ENCODE data around the gene ACOXL.
A peak's percentile ranks its signal among the peaks of the same experiment; 100 is the strongest.

The ACOXL gene

DNA sequence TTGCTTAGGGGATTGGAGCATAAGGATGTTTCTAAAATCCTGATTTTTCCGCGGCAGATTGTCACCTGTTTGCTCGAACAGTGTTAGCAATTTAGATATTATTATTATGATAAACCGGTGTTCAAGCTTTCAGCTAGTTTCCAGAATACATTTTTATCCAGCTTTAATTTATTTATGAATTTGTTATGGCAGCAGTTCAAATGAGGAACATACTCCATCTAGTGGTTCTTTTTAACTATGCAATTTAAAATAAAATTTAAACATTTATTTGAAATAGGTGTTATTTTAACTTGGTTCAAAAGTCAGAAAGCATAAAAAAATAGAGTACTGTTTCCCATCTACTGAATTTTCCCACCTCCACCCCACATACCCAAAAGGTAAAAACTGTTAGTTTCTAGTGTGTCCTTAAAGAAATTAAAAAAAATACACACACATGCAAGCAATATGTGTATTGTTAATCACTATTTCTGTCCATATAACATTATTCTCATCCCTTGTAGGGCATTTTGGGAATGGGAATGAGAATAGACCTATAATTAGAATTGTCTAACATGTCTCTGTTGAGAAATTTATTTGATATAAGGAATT is 23.2 kb downstream of the ACOXL start:
- DNase-seq (ENCODE audit: low read depth), result no peak

DNA sequence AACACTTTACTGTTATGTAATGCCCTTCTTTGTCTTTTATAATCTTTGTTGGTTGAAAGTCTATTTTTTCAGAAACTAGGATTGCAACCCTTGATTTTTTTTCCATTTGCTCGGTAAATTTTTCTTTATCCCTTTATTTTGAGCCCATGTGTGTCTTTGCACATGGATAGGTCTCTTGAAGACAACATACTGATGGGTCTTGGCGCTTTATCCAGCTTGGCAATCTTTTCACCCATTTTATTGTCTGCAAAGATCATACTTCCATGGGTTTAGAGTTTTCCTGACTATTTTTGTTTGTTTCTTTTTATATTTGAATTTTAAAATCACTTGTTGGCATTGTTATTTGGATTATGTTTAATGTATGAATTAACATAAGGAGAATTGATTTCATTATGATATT is 27.0 kb downstream of the ACOXL start:
- no peak for DNase-seq (ENCODE audit: low read depth)

DNA sequence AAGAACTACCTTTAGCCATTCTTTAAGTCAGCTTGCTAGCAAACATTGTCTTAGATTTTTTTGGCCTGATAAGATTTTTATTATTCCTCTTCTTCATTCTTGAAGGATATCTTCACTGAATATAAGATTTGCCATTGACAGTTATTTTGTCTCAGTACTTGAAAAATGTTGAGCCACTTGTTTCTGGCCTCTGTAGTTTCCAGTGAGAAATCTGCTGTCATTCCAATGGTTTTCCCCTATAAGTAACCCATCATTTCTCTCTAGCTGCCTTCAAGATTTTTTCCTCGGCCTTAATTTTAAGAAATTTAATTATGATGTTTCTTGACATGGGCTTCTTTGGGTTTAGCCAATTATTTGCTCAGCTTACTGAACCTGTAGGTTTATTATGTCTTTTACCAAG is 32.6 kb downstream of the ACOXL start:
- no peak for DNase-seq (ENCODE audit: low read depth)

DNA sequence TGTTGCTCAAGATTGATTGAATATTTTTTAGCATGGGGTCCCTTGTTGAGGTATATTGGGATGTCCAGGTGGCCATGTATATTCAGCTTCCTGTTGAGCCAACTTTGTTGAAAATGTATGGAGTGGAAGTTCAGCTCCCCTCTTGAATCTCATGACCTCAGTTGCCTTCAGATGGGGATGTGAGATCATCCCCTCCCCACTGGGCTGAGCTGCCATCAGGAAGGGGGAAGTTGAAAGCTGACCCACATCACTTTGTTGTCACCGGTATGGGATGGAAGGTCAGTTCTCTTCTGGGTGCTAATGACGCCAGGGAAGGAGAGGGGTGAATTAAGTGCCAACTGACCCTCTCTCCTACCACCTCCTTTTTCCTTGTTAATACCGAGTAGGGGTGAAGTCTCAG is 33.9 kb downstream of the ACOXL start:
- no peak for DNase-seq (ENCODE audit: low read depth)

DNA sequence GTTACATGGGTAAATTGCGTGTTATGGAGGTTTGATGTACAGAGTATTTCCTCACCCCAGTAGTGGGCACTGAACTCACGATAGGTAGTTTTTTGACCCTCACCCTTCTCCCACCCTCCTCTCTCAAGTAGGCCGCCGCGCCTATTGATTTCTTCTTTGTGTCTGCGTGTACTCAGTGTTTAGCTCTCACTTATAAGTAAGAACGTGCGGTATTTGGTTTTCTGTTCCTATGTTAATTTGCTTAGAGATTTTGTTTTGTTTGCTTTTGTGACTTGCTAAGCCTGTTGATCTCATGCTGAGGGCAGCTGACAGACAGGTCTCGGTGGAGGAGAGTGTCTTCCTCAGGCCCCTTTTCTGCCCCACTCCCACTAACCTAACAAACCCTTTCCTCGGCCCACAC is 36.2 kb downstream of the ACOXL start:
- DNase-seq (ENCODE audit: low read depth), result no peak

DNA sequence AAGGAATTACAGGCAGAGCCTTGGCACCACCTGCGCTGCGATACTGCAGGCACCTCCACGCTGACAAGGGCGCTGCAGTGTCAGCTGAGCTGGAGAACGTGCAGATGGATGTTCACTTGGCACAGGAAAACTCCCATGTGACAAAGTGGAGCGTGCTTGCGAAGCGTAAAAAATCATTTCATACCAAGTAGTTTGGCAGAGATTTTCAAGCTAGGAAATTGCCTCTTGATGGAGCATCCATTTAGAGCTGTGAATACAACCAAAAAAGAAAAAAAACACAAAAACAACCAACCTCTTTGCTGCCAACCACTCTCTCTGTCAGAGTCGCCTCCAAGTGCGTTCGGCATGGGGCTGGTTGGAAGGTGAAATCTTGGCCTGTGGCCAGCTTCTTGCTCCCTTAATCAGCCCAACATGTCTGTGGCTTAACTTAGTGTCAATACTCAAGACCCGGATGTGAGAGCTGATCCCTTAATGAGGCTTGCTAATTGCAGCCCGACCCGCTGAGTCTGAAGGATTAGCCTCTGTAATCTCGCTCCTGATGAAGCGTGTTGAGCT is 38.1 kb downstream of the ACOXL start:
- DNase-seq (ENCODE audit: low read depth), result no peak

DNA sequence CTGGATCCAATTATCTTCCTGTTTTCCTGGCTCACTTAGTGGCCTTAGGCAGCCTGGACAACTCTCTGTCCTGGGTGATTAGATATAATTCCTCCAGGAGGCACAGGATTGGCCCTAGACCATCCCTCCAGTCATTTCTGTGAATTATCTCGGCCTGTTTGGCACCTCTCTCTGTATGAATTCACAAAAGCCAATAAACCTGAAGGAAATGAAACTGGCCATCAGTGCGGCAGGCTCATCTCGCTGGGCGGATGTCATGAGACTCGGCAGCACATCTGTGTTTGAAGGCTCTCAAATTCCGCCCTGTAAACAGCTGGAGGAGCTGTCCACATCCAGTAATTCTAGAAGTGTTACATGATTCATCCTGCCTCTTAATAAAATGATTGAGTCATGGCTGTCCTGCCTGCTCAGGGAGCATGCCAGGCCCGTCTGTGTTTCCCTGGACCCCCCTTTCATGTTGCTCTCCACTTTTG is 38.6 kb downstream of the ACOXL start:
- peak; percentile 31 for DNase-seq (ENCODE audit: low read depth)

DNA sequence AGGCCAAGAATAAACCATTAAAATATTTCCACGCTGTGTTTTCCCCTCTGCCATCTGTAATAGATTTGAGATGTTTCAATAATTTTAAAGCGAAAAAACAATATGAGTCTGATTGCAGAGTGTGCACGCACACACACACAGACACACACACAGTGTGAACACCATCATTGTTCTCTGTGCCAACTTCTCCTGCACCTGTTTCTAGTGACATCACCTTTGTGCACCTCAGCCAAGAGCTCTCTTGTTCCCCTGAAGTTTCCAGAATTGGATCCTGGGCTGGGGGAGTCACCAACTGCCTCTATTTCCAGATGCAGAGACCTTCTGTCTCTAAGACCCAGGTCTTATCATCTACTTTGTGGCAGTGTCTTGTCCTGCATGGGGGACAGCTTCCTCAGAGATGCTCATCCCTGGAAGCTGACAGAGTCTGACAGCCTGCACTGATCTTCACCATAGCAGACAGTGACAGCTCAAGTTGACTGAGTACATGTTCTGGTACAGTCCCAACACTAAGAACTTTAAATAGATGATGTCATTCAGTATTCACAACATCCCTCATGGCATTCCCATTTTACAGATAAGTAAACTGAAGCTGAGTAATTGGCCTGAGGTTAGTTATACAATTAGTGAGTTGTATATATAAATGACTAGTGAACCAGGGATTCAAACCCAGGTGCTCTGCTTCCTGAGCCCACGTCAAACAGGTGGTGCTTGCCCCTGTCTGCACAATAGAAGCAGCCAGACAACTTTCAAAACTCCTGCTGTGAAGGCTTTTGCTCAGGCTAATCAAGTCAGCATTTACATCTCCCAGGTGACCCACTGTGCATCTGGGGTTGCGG is 39.4 kb downstream of the ACOXL start:
- DNase-seq (ENCODE audit: low read depth), result no peak

DNA sequence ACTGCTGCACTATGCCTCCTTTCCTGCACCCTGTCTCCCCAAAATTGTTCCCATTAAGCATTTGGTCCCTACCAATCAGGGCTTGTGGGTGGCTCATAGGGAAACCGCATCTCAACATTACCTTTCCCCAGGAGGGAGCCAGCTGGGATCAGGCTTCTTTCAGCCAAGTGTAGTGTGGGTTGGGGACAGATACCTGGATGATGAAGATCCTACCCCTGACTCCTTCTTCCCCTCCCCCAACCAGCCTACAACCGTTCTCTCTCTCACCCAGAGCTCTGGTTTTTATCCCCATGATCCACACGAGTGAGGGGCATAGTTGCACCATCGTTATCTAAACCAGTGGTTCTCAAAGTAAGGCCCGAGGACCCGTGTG is 40.0 kb downstream of the ACOXL start:
- no peak for DNase-seq (ENCODE audit: low read depth)

DNA sequence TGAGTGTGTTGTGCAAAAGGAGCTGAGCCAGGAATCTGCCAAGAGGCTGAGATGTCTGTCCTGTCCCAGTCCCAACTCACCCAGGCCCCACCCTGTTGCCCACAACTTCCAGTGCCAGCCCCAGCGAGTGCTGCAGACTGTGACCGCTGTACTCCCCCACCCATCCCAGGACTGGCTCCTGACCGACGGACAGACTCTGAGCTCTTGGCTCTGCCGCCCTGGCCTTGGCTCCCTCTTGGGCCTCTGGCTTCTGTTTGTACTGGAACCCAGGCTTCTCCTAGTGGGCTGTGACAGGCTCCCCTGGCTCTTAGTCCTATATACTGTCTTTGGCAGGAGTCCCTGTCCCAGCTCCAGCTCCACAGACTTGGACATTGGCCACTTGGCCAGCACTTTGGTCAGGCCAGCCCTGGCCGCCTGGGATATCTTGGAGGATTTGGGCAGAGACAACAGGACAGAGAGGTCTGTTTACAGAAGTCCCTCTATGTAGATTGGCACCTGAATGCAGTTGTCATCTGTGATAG is 41.1 kb downstream of the ACOXL start:
- DNase-seq (ENCODE audit: low read depth), result no peak

DNA sequence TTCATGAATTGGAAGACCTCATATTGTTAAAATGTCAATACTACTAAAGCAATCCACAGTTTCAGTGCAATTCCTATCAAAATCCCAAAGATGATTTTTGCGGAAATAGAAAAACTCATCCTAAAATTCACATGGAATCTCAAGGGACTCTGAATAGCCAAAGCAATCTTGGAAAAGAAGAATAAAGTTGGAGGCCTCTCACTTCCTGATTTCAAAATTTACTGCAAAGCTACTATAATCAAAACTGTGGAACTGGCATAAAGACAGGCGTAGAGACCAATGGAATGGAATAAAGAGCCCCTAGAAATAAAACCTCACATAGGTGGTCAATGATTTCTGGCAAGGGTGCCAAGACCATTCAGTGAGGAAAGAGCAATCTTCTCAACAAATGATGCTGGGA is 42.3 kb downstream of the ACOXL start:
- no peak for DNase-seq (ENCODE audit: low read depth)

DNA sequence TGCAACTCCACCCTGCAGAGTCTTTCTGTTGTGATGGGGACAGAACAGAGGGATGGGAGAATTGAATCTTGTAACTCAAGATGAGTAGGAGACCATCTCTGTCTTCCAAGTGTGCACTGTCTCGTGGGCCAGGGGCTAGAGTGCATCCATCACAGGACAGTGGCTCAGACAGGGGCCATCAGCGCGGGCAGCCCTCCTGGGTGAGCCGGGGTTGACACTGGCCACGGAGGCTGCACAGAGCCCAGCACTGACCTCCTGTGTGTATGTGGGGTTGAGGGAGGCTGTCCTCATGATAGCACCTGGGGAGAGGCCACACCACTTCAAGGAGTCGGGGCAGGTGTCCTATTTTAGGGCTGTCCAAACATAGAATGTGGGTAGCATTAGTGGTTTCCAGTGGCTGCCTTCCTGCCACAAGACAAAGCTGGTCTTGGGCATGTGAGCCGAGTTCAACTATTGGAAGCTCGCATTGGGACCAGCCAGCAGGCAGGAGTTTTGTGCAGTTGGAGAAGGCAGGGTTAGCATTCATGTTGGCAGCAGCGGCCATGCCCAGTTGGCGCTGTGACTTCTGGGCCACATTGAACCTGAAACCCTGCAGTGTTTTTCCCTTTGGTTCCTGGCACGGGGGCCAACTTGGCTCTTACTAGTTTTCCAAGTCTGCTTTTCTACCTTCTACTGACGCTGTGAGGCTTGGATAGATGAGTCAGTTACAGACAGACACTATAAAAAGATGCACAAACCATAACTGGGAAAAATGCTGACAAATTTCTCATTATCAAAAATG is 45.3 kb downstream of the ACOXL start:
- DNase-seq (ENCODE audit: low read depth), result no peak

DNA sequence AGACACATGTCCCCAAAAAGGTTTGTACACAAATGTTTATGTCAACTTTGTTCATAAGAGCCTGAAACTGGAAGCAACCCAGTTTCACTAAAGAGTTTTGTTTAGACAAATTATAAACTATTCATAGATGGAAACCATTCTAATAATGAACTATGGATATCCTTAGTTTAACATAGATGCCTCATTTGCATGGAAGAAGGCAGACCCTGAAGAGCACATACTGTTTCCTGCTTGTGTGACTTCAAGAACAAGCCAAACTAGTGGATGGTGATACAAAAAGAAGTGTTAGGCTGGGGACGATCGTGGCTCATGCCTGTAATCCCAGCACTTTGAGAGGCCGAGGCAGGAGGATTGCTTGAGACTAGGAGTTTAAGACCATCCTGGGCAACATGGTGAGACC is 48.1 kb downstream of the ACOXL start:
- no peak for DNase-seq (ENCODE audit: low read depth)

DNA sequence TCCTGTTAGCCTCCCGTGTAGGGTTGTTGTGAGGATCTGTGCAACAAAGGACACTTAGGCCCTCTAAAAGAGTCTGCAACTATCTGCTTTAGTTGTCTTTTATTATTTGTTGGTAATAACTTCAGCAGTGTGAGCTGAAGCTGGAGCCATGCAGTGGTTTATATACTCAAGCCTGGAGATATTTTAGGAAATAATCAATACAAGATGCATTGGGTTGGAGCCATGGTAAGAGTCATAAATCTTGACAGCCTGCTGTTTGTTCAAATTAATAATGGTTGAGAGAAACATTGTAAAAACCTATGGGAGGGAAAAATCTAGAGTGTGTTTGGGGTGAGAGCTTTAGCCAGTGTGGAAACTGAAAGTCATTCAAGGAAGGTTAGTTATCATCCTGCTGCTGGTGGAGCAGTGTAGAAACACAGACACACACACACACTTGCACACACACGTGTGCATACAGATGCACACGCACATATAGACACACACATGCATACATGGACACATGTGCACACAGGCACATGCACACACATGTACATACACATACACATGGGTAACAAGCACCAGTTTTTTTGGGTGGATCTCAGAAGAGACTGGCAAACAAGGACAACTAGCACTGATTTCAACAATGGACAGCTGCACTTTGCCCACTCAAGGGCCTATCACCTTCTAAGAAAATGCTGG is 51.0 kb downstream of the ACOXL start:
- no peak for DNase-seq (ENCODE audit: low read depth)

DNA sequence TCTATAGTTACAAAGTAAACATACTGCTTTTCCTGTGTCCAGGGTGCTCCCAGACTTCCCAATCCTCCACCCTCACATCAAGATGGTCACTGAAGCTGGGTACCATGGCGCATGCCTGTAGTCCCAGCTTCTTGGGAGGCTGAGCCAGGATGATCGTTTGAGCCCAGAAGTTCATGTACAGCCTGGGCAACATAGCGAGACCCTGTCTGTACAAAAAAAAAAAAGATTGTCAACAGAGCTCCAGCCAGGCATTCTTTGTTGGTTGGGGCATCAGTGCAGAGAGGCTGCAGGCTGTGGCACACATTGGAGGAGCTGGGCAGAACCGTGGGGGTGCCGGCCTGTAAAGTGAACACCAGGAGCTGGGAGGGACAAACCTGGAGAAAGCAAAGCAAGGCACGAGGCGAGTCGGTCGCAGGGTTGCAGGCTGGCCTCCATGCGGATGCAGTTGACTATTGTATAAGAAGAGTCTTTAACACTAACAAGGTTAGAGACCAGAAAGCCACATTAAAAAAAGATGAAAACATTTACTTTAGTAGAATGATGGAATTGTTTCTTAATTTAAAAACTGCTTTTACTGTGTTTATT is 51.8 kb downstream of the ACOXL start:
- no peak for DNase-seq (ENCODE audit: low read depth)

DNA sequence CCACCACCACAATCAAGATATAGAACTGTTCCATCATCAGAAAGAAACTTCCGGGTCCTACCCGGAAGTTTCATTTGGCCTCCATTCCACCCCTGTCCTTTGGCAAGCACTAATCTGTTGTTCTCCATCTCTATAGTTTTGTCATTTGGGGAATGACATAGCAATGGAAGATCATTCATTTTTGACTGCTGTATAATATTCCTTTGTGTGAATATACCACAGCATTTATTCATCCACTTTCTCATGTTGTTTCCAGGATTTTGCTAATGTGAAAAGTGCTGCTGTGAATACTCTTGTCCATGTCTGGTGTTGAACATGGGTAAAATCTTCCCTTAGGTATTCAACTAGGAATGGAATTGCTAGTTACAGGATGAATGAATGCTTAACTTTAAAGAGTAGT is 53.1 kb downstream of the ACOXL start:
- no peak for DNase-seq (ENCODE audit: low read depth)

DNA sequence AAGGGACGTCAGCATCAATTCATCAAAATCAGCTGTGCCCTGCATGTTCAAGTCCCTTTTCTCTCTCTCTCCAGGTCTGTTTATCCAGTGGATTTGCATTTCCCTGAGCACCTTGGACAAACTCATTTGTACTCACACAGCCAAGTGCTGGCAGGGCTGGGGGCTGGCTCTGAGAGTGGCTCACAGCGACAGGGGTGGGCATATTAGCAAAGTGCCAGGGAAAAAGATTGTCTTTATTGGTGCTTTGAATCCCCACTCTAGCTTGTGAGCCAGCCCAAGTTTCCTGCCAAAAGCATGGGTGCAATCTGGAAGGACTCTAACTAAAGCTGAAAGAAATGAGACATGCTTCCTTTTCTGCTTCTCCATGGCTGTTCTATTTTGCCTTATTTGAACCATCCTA is 56.6 kb downstream of the ACOXL start:
- no peak for DNase-seq (ENCODE audit: low read depth)

DNA sequence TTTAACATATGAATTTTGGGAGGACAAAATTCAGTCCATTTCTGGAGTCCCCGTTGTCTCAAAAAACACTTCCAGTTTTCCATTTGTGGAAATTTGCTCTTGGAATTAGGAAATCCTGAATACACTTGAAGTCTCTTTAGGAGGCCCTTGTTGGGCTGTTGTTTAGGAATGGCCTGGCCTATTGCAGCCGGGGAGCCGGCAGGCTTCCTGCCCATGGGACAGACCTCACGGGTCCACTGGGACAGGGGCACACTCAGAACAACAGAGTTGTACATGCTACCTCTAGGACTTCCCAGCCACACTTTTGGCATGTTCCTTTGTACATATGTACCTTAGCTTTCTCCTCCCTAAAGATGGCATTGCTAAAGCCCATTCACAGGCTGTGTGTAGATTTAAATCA is 57.3 kb downstream of the ACOXL start:
- DNase-seq (ENCODE audit: low read depth), result no peak

DNA sequence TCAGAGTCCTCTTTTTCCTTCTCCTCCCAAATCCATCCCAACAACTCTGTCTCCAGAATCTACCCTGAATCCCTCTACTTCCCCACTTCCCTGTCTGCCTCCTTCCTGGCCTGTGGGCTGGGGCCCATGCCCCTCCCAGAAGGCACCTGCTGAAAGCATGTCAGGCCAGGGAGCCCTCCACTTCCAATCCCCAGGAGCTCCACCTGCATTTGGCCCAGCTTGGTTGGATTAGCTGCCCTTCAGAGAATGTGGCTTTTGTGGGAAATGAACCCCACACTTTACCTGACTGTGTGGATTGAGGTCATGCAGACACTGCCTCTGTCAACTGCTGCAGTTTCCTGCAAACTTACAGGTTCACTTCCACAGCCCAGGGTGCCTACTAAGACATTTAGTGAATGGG is 58.5 kb downstream of the ACOXL start:
- no peak for DNase-seq (ENCODE audit: low read depth)

DNA sequence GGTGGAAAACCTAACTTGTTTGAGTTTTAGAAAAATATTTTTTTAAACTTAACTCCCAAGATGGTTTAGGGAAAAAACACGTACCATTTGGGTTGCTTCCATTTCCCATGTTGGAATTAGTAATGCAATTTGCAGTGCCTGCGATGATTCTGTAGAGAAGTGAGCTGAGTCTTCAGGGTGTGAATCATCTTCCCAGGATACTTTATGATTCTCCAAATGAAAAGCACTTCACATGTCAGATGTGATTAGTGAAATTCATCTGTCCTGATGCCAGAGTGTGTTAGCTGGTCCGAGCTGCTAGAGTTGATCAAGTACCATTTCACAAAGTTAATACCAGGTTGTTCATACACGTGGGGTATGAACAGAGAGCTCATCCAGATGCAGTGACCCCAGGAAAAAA is 59.1 kb downstream of the ACOXL start:
- DNase-seq (ENCODE audit: low read depth), result no peak

DNA sequence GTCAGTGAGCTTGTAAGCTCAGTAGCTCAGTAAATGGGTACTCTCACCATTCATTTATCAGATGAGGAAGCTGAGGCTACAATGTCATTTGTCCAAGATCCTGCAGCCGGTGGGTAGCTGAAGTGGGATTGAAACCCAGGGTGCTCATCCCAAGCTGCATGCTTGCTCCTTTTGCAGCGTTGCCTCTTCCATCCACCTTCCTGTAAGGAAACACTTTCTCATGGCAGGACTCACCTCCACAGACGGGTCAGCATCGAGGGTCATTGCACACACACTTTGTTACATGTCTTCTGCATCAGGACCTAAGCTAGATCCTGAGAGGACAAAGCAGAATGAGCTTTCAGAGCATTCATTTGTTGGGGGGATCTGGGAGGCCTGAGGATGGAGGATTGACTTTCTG is 60.7 kb downstream of the ACOXL start:
- no peak for DNase-seq (ENCODE audit: low read depth)

DNA sequence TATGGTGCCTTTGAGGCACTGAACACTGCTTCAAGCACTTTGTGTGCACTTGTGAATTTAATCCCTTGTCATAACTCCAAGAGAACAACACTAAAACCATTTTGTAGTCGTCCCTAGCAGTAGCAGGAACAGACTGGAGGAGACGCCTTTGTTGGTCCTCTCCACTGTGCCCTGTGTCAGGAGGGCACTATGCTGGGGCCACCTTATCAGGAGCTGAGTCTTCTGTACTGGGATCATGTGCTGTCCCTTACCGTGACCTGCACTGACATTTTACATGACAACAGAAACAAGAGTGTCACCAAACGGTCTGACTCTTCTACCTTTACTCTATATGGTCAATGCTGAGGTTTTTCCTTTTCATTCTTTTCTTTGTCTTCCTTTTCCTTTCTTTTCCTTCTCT is 62.0 kb downstream of the ACOXL start:
- no peak for DNase-seq (ENCODE audit: low read depth)
